A549 (cell line): ENCODE measurements around the gene PLXNB2. TPM values are rescaled to one million over a fixed set of nuclear protein-coding genes. Genes with fewer than 3 reads are reported as not detected.
A peak's percentile ranks its signal among the peaks of the same experiment; 100 is the strongest.

Source experiments
- ATAC-seq, 2 experiments: fragments of 200-7000 bp in 1 of 2; fragments of >200 bp in 1 of 2; cut with Nextera tagmentation in 1 of 2; cut with Tn5 transposase in 1 of 2; 3 replicates each; pipeline versions ENCODE4 v1.8.0 to v1.9.1; 2018 to 2020; ENCODE audit warnings: mild to moderate bottlenecking in 1 of 2, moderate library complexity in 1 of 2
- CTCF ChIA-PET: fragments of 300-600 bp; sonication (Branson Sonifier 250); formaldehyde crosslinking; extraction: SDS; loops from one replicate; lab custom pipeline; 2021; ENCODE audit warnings: antibody characterized with exemption, inconsistent platforms; lab: Yijun Ruan, JAX
- POLR2A ChIA-PET: fragments of 350-600 bp; formaldehyde crosslinking; extraction: SDS; loops from one replicate; lab custom pipeline; 2021; ENCODE audit warnings: antibody characterized with exemption, inconsistent platforms; lab: Yijun Ruan, JAX
- DNase-seq, 2 experiments: peaks; one replicate each; pipeline versions ENCODE4 v3.0.0 to v3.0.0-alpha.2; 2011 to 2016; ENCODE audit warnings: low read depth in 1 of 2, low spot score in 1 of 2
- FAIRE-seq: peaks from 2 replicates; lab custom pipeline; 2011; peaks lifted over from hg19 to GRCh38; lab: Jason Lieb, UNC
- H3K27ac ChIP-seq, 2 experiments: fragments of >200 bp; sonication (Bioruptor Twin); formaldehyde crosslinking; 3 replicates each; pipeline ENCODE4 v1.5.1; 2016 to 2017
- H3K4me1 ChIP-seq: fragments of >200 bp; sonication (Bioruptor Twin); formaldehyde crosslinking; 3 replicates; pipeline ENCODE4 v1.6.1; 2016
- H3K4me2 ChIP-seq: fragments of >200 bp; sonication (Bioruptor Twin); formaldehyde crosslinking; 3 replicates; pipeline ENCODE4 v1.6.1; 2016
- H3K4me3 ChIP-seq: fragments of >200 bp; sonication (Bioruptor Twin); formaldehyde crosslinking; 3 replicates; pipeline ENCODE4 v1.5.1; 2016
- H3K9me3 ChIP-seq: fragments of >200 bp; sonication (Bioruptor Twin); formaldehyde crosslinking; 3 replicates; pipeline ENCODE4 v1.6.1; 2016
- BHLHE40 ChIP-seq: IDR thresholded peaks from 2 replicates; pipeline ENCODE4 v1.6.1; 2012; ENCODE audit warnings: low read depth, low read length, inconsistent platforms
- CBX8 ChIP-seq: fragments of 200-600 bp; sonication (generic); IDR thresholded peaks from 2 replicates; pipeline ENCODE4 v1.6.1; 2016
- CHD2 ChIP-seq: fragments of 150-350 bp; IDR thresholded peaks from 2 replicates; pipeline ENCODE4 v1.6.1; 2014; ENCODE audit warnings: low read length; ENCODE audit not compliant: partially characterized antibody
- CHD4 ChIP-seq: fragments of 200-600 bp; sonication (generic); IDR thresholded peaks from 2 replicates; pipeline ENCODE4 v1.6.1; 2016; ENCODE audit warnings: antibody characterized with exemption, mild to moderate bottlenecking, borderline replicate concordance
- EP300 ChIP-seq, 2 experiments: fragments of >200 bp; sonication (Bioruptor Twin); formaldehyde crosslinking; IDR thresholded peaks; 2 replicates in 1 of 2; 3 replicates in 1 of 2; pipeline ENCODE4 v1.6.1; 2016 to 2017
- HOXB13 ChIP-seq: fragments of 250-450 bp; sonication (Bioruptor Pico); IDR thresholded peaks from 2 replicates; pipeline ENCODE4 v1.5.0; 2020; ENCODE audit warnings: low read depth, mild to moderate bottlenecking, moderate library complexity
- HOXB5 ChIP-seq: fragments of 250-450 bp; sonication (Bioruptor Pico); IDR thresholded peaks from 2 replicates; pipeline ENCODE4 v1.5.0; 2020; ENCODE audit warnings: mild to moderate bottlenecking, moderate library complexity
- JUN ChIP-seq, 2 experiments: fragments of >200 bp; sonication (Bioruptor Twin); formaldehyde crosslinking; IDR thresholded peaks; 2 replicates in 1 of 2; 3 replicates in 1 of 2; pipeline ENCODE4 v1.6.1; 2016 to 2017
- NR3C1 ChIP-seq: fragments of >200 bp; sonication (Bioruptor Twin); formaldehyde crosslinking; IDR thresholded peaks from 3 replicates; pipeline ENCODE4 v1.6.1; 2017
- PHF8 ChIP-seq: fragments of 200-600 bp; sonication (generic); IDR thresholded peaks from 2 replicates; pipeline ENCODE4 v1.6.1; 2016; ENCODE audit warnings: low read depth, mild to moderate bottlenecking, antibody characterized with exemption, moderate library complexity, borderline replicate concordance
- POLR2A ChIP-seq: IDR thresholded peaks from 2 replicates; pipeline ENCODE4 v1.6.1; 2012; ENCODE audit warnings: mild to moderate bottlenecking, low read length
- RAD21 ChIP-seq, 2 experiments: fragments of >200 bp in 1 of 2; sonication (Bioruptor Twin) in 1 of 2; formaldehyde crosslinking in 1 of 2; IDR thresholded peaks in 1 of 2; conservative IDR thresholded peaks in 1 of 2; 2 replicates in 1 of 2; 3 replicates in 1 of 2; pipeline ENCODE4 v1.6.1; 2012 to 2018; ENCODE audit warnings: inconsistent platforms in 1 of 2
- RARB ChIP-seq: fragments of 250-450 bp; sonication (Bioruptor Pico); IDR thresholded peaks from 2 replicates; pipeline ENCODE4 v1.8.0; 2021; ENCODE audit warnings: mild to moderate bottlenecking, moderate library complexity
- SREBF2 ChIP-seq: fragments of 450-650 bp; IDR thresholded peaks from 2 replicates; pipeline ENCODE4 v1.6.1; 2014; ENCODE audit warnings: mild to moderate bottlenecking, moderate library complexity
- TP53 ChIP-seq: fragments of 250-450 bp; sonication (Bioruptor Pico); IDR thresholded peaks from 2 replicates; pipeline ENCODE4 v1.5.0; 2021; ENCODE audit warnings: mild to moderate bottlenecking, moderate library complexity
- ZSCAN20 ChIP-seq: fragments of 250-450 bp; sonication (Bioruptor Pico); IDR thresholded peaks from 2 replicates; pipeline ENCODE4 v1.8.0; 2022; ENCODE audit warnings: mild to moderate bottlenecking, moderate library complexity
- WGBS: methylation state at CpG from one replicate; pipeline ENCODE4 v1.1.6; 2017; ENCODE audit errors: missing lambda C conversion rate; 5-methylcytosine and 5-hydroxymethylcytosine counted together
- polyA minus RNA-seq: library from RNA; depleted of rRNA, polyadenylated mRNA; stranded (reverse); fragments of >200 nt; gene quantifications from 2 replicates; pipeline ENCODE4 v1.2.3, GENCODE V29; 2011; rRNA and poly(A)+ RNA removed
- polyA plus RNA-seq, 4 experiments: library from polyadenylated mRNA; depleted of rRNA in 3 of 4; stranded (reverse); fragments of >200 nt; fragmentation: RNase III in 1 of 4; extraction: RNeasy Plus Mini Kit Qiagen cat#74134 plus additional on column Dnase treatment in 1 of 4; gene quantifications; 2 replicates in 3 of 4; 3 replicates in 1 of 4; pipeline ENCODE4 v1.2.3, GENCODE V29; 2011 to 2017
- TF ChIP-seq, protein P1 (sequence below): IDR thresholded peaks from 2 replicates; pipeline ENCODE4 v1.6.1; 2012; ENCODE audit warnings: low read depth, borderline replicate concordance
- TF ChIP-seq, protein P2 (sequence below): fragments of 250-450 bp; sonication (Bioruptor Pico); IDR thresholded peaks from 2 replicates; pipeline ENCODE4 v1.5.0; 2021; ENCODE audit warnings: mild to moderate bottlenecking, moderate library complexity, borderline replicate concordance
- TF ChIP-seq, protein P3 (sequence below): IDR thresholded peaks from 2 replicates; pipeline ENCODE4 v1.6.1; 2012
- TF ChIP-seq, protein P4 (sequence below): fragments of >200 bp; sonication (Bioruptor Twin); formaldehyde crosslinking; IDR thresholded peaks from 3 replicates; pipeline ENCODE4 v1.5.1; 2016

The PLXNB2 gene, protein sequence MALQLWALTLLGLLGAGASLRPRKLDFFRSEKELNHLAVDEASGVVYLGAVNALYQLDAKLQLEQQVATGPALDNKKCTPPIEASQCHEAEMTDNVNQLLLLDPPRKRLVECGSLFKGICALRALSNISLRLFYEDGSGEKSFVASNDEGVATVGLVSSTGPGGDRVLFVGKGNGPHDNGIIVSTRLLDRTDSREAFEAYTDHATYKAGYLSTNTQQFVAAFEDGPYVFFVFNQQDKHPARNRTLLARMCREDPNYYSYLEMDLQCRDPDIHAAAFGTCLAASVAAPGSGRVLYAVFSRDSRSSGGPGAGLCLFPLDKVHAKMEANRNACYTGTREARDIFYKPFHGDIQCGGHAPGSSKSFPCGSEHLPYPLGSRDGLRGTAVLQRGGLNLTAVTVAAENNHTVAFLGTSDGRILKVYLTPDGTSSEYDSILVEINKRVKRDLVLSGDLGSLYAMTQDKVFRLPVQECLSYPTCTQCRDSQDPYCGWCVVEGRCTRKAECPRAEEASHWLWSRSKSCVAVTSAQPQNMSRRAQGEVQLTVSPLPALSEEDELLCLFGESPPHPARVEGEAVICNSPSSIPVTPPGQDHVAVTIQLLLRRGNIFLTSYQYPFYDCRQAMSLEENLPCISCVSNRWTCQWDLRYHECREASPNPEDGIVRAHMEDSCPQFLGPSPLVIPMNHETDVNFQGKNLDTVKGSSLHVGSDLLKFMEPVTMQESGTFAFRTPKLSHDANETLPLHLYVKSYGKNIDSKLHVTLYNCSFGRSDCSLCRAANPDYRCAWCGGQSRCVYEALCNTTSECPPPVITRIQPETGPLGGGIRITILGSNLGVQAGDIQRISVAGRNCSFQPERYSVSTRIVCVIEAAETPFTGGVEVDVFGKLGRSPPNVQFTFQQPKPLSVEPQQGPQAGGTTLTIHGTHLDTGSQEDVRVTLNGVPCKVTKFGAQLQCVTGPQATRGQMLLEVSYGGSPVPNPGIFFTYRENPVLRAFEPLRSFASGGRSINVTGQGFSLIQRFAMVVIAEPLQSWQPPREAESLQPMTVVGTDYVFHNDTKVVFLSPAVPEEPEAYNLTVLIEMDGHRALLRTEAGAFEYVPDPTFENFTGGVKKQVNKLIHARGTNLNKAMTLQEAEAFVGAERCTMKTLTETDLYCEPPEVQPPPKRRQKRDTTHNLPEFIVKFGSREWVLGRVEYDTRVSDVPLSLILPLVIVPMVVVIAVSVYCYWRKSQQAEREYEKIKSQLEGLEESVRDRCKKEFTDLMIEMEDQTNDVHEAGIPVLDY (N-terminal part only)
- polyA plus RNA-seq (2011; rRNA removed) (24.6 and 32.4 TPM in 2 replicates), polyA plus RNA-seq (2017; fragmentation: RNase III; extraction: RNeasy Plus Mini Kit Qiagen cat#74134 plus additional on column Dnase treatment) (64.4 to 67.2 TPM (median 65.0 TPM) in 3 replicates), polyA minus RNA-seq (52.7 and 56.9 TPM in 2 replicates)
- polyA plus RNA-seq (2012; cell fraction: cytosol; rRNA removed), result 42.6 and 58.7 TPM in 2 replicates
- polyA plus RNA-seq (2012; cell fraction: nucleus; rRNA removed), result 186 and 235 TPM in 2 replicates

DNA sequence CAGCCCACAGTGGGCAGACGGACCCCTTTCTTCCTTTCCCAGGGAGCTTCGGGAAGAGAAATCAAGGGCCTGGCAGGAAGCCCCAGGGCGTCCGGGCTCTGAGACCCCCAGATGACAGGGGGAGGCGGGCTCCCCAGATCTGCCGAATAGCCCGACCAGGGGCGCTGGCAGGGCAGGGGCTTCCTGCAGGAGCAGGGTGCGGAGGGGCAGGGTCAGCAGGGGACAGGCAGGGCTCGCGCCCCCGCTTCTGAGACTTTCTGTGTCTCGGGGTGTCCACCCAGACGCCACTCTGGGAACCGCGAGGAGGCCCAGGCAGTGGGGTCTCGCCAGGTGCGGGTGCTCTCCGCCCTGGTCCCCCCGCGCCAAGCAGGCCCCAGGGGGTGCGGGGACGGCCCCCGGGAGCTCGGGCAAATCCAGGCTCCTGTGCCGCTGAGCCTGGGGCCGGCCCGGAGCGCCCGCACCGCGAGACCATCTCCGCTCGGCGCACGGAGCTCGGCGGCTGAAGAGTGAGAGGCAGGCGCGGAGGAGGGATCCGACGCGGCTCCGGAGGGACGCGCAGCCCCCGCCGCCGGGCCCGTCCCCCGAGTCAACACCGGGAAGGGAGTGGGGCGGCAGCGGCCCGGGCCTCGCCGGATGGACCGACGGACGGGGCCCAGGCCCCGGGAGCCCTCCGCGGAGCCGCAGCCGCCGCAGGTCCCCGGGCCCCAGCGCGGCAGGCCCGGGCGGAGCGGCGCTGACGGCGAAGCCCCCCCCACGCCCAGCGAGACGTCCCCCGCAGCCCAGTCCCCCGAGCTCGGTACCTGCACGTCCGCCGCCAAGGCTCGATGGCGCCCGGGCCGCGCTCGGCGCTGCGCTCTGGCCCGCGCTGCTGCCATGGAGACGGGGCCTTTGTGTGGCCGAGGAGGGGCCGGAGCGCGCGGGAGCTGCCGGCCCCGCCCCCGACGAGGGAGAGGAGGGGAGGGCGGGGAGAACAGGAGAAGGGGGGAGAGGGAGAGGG, at the start of gene PLXNB2:
TSS of gene PLXNB2 (minus strand) at position 894 of the 997 bp plus-strand sequence. CDS start 17,062 bp downstream, outside the sequence.
- no peak for ATAC-seq
- no peak for FAIRE-seq
- peak within 1 kb of the TSS; percentile 96 for H3K4me2 ChIP-seq
- no peaks in the 10 kb centered on the region for H3K9me3 ChIP-seq
- H3K4me1 ChIP-seq, result peaks cover 48% of the 10 kb centered on the region
- ChIA-PET CTCF (interaction anchor here (0.9 to 5.7 kb wide), 8 partner anchors 10 to 60 kb away, joined by 3 to 57 read pairs (median 4); partner anchors contain the start of gene DENND6B), POLR2A (interaction anchor here (1.4 to 2.3 kb wide), 3 partner anchors 11 to 20 kb away, joined by 3 to 11 read pairs (median 5); partner anchors contain the start of gene DENND6B)
- DNase-seq, result peak; percentile 40 to 77
- WGBS, result 0% methylated on average over 1 of the region's 105 CpGs
- H3K4me3 ChIP-seq, result peak within 1 kb of the TSS; percentile 100
- TF ChIP-seq, protein P1, sequence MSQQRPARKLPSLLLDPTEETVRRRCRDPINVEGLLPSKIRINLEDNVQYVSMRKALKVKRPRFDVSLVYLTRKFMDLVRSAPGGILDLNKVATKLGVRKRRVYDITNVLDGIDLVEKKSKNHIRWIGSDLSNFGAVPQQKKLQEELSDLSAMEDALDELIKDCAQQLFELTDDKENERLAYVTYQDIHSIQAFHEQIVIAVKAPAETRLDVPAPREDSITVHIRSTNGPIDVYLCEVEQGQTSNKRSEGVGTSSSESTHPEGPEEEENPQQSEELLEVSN, result no peak
- TF ChIP-seq POLR2A (peak; percentile 53), TP53 (CRISPR knock-in tag) (no peak), EP300 (IDR thresholded peaks at IDR 0.05) (no peak), JUN (IDR thresholded peaks at IDR 0.05) (peak in 1 of 2 experiments; percentile 42; a peak in 1 of 5 replicates)
- TF ChIP-seq, protein P2, sequence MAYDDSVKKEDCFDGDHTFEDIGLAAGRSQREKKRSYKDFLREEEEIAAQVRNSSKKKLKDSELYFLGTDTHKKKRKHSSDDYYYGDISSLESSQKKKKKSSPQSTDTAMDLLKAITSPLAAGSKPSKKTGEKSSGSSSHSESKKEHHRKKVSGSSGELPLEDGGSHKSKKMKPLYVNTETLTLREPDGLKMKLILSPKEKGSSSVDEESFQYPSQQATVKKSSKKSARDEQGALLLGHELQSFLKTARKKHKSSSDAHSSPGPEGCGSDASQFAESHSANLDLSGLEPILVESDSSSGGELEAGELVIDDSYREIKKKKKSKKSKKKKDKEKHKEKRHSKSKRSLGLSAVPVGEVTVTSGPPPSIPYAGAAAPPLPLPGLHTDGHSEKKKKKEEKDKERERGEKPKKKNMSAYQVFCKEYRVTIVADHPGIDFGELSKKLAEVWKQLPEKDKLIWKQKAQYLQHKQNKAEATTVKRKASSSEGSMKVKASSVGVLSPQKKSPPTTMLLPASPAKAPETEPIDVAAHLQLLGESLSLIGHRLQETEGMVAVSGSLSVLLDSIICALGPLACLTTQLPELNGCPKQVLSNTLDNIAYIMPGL, result no peak
- peak within 1 kb of the TSS; percentile 98 to 100 for H3K27ac ChIP-seq

DNA sequence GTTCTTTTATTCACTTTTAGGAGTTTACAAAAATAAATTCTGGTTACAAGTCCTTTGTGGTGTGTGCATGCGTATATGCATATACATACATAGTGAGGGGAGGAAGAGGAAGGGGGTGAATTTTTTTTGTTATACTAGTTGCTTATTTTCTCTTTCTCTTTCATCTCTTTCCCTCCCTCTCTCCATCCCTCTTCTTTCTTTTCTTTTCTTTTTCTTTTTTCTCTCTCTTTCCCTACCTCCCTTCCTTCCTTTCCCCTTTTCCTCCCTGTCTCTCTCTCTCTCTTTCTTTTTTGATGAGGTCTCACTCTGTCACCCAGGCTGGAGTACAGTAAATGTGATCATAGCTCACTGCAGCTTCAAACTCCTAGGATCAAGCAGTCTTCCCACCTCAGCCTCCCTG, 49.8 kb upstream of the PLXNB2 start:
- no peaks in the 10 kb centered on the region for H3K4me1 ChIP-seq
- no peak overlapping the region for H3K4me3 ChIP-seq
- CTCF ChIA-PET, result interaction anchor here (0.6 to 0.7 kb wide), 2 partner anchors 28 to 121 kb away, joined by 3 read pairs; no protein-coding TSS in a partner anchor
- no peak for DNase-seq
- FAIRE-seq, result no peak
- H3K27ac ChIP-seq, result no peak overlapping the region
- WGBS, result 97% methylated on average over 1 of the region's 1 CpG
- no peaks in the 10 kb centered on the region for H3K9me3 ChIP-seq
- POLR2A ChIA-PET, result no interaction called here
- ATAC-seq, result no peak
- no peak overlapping the region for H3K4me2 ChIP-seq
- no peak for TF ChIP-seq HOXB13 (CRISPR knock-in tag)
- TF ChIP-seq SREBF2, result no peak
- TF ChIP-seq CHD2, result no peak
- no peak for TF ChIP-seq CBX8
- no peak for TF ChIP-seq HOXB5 (CRISPR knock-in tag)
- TF ChIP-seq, protein P2, result no peak
- TF ChIP-seq NR3C1, result no peak
- TF ChIP-seq POLR2A, result no peak
- no peak for TF ChIP-seq RAD21 (conservative IDR thresholded peaks at IDR 0.05 in 1 of 2, IDR thresholded peaks at IDR 0.05 in 1 of 2)
- TF ChIP-seq, protein P3, sequence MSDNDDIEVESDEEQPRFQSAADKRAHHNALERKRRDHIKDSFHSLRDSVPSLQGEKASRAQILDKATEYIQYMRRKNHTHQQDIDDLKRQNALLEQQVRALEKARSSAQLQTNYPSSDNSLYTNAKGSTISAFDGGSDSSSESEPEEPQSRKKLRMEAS, result no peak
- TF ChIP-seq PHF8, result no peak
- TF ChIP-seq BHLHE40, result no peak
- no peak for TF ChIP-seq RARB
- TF ChIP-seq, protein P4, sequence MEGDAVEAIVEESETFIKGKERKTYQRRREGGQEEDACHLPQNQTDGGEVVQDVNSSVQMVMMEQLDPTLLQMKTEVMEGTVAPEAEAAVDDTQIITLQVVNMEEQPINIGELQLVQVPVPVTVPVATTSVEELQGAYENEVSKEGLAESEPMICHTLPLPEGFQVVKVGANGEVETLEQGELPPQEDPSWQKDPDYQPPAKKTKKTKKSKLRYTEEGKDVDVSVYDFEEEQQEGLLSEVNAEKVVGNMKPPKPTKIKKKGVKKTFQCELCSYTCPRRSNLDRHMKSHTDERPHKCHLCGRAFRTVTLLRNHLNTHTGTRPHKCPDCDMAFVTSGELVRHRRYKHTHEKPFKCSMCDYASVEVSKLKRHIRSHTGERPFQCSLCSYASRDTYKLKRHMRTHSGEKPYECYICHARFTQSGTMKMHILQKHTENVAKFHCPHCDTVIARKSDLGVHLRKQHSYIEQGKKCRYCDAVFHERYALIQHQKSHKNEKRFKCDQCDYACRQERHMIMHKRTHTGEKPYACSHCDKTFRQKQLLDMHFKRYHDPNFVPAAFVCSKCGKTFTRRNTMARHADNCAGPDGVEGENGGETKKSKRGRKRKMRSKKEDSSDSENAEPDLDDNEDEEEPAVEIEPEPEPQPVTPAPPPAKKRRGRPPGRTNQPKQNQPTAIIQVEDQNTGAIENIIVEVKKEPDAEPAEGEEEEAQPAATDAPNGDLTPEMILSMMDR, result no peak
- no peak for TF ChIP-seq CHD4
- TF ChIP-seq ZSCAN20 (CRISPR knock-in tag), result no peak
- TF ChIP-seq, all 56 proteins: peak for 0
